ENCODE data around the gene APOL2.

- TF ChIP-seq CTCF (conservative IDR thresholded peaks at IDR 0.05; ENCODE audit: low read length) (peak; percentile 95), EZH2phosphoT487 (IDR thresholded peaks at IDR 0.05; ENCODE audit: borderline replicate concordance, low read depth, low read length) (no peak)
These were observed 17.3 kb downstream of the APOL2 start for GRCh38 chr22:36221799-36222751.
